ENCODE measurements around the gene STMN3. TPM values are rescaled to one million over a fixed set of nuclear protein-coding genes. Genes with fewer than 3 reads are reported as not detected.

STMN3 gene
- total RNA-seq, 1 experiment from 2014 or later: 65.6 TPM

DNA sequence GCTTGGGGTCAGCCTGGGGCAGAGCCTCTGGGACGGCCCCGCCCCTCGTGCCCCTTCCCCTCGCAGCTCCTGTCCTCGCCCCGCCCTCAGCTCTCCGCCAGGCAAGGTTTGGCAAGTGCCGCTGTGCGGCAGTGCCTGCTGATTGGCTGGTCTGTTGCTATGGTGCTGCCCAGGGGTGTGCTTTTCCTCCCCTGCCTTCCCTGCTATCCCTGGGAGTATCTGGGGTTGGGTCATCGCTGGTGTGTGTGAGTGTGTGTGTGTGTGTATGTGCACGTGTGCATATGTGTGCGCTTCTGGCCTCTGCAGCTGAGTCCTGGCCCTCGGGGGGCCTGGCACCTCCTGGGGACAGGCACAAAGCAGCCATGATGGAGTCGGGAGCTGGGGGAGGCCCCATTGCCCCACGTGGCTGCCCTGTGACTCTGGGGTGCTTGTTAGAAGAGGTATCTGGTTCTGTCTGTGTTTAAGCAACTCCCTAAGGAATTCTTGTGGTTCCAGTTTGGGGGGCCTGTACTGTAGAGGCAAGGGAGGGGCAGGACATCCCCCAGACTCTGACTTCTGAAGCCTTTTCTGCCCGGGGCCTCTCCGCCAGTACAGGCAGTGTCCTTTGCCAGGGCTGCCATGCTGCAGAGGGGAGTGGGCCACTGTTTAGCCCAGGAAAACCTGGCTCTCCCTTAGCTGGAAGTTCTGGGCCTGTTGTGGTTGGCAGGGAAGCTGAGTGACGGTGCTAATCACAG, 11.8 kb upstream of the STMN3 start (continued):
- TF ChIP-seq FOXP1 (CRISPR knock-in tag; IDR thresholded peaks at IDR 0.05; ENCODE audit: borderline replicate concordance): no peak

DNA sequence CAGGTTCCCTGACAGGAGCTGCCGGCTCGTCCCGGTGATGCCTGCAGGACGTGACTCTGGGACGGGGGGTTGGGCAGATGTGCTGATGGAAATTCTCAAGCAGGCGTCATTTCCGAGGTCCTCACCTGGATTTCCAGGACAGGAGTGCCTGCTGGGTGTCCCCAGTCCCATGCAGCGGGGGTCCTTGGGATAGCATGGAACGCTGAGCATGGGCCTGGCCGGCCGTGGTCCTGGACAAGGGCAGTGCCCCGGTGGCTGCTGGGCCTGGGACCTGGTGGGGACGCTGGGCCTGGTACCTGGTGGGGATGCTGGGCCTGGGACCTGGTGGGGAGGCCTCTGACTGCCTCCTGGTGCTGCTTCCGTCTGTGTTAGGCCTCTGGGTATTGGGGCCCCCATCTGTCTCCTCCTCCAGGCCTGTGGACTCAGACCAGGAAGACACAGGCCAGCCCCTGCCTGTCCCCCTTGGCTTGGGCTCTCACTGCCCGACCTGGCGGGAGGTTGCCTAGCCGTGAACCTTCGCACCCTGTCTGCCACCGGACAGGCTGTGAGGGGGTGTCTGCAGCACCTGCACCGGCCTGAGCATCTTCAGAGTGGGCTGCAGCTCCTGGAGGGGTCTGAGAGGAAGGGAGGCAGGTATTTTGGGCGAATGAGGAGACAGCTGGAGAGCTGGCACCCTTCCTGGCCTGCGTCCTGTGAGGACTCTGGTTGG, 11.1 kb upstream of the STMN3 start:
- no peaks in the 10 kb centered on the region for H3K27me3 Mint-ChIP-seq (ENCODE audit: low read depth)
- no peak for TF ChIP-seq ZNF263 (CRISPR knock-in tag; IDR thresholded peaks at IDR 0.05; ENCODE audit: low read depth)
- TF ChIP-seq, protein P1, sequence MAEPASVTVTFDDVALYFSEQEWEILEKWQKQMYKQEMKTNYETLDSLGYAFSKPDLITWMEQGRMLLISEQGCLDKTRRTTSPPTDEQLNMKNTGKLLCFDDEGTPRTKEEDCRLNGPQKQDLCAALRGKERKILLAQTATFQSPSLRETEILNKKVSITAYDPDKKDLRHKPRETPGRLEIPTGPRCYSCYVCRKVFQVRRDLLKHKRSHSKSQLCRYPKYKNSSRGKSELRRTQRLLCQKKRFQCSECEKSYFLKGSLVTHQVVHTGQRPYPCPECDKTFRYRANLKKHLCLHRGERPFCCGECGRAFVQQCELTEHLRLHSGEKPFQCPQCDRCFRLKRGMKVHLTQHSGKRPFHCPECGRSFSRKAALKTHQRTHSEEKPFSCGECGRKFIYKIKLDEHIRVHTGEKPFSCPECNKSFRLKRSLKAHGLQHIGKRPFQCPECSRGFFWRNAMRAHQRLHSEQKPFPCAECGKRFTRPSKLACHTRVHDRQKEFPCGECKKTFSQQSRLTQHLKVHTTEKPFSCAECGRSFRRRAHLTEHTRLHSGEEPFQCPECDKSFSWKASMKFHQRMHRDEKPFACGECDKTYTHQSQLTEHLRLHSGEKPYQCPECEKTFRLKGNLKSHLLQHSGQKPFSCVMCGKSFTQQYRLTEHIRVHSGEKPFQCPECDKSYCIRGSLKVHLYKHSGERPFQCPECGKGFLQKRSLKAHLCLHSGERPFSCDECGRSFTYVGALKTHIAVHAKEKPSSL (CRISPR knock-in tag; conservative IDR thresholded peaks at IDR 0.05): no peak
- no peak for TF ChIP-seq NFATC4 (CRISPR knock-in tag; IDR thresholded peaks at IDR 0.05)

DNA sequence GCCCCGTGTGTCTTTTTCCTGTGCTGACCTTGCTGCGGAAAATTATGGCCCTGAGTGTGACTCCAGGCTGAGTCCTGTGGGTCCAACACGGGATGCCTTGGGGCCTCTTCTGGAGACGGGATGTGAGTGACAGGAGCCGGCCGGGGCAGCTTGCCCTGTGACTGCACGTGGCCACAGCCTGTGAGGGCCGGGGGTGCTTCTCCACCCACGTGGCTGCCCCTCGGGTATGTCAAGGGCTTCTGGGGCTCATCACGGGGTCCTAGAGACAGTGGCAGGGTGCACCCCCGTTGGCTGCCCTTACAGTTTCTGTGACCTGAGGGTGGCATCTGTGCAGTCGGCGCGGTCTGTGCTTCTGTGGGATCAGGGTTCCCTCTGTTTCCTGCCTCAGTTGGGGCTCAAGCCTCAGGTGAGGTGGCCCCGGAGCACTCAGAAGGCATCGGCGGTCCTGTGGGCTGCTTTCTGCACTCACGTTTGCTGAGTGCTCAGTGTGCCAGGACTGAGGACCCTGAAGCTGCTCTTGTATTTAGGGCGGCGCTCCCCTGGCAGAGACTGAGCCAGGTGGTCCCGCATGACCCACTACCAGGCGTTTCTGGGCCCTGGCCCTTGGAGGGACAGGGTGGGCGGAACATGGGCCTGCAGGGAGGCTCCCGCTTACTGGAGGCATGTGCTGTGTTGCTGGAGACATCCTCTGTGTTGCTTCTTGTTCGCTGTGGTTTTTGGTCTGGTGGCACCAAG, 10.3 kb upstream of the STMN3 start:
- peaks cover 18% of the 10 kb centered on the region for H3K36me3 Mint-ChIP-seq
- H3K27me3 Mint-ChIP-seq (ENCODE audit: low read depth): no peaks in the 10 kb centered on the region
- H3K9me3 Mint-ChIP-seq: no peaks in the 10 kb centered on the region
- H3K4me1 Mint-ChIP-seq: peaks cover 8% of the 10 kb centered on the region
- ATAC-seq (no peak), DNase-seq (ENCODE audit: low spot score) (no peak)
- ChIA-PET POLR2A (no interaction called here), CTCF (no interaction called here)
- no peak overlapping the region for H3K4me3 Mint-ChIP-seq
- H3K27ac Mint-ChIP-seq: no peak overlapping the region
- TF ChIP-seq TEAD4 (CRISPR knock-in tag; IDR thresholded peaks at IDR 0.05) (no peak), JUN (CRISPR knock-in tag; IDR thresholded peaks at IDR 0.05) (no peak), OVOL2 (CRISPR knock-in tag; IDR thresholded peaks at IDR 0.05; ENCODE audit: borderline replicate concordance) (no peak), SMAD3 (CRISPR knock-in tag; IDR thresholded peaks at IDR 0.05; ENCODE audit: borderline replicate concordance) (no peak)
- TF ChIP-seq, protein P2, sequence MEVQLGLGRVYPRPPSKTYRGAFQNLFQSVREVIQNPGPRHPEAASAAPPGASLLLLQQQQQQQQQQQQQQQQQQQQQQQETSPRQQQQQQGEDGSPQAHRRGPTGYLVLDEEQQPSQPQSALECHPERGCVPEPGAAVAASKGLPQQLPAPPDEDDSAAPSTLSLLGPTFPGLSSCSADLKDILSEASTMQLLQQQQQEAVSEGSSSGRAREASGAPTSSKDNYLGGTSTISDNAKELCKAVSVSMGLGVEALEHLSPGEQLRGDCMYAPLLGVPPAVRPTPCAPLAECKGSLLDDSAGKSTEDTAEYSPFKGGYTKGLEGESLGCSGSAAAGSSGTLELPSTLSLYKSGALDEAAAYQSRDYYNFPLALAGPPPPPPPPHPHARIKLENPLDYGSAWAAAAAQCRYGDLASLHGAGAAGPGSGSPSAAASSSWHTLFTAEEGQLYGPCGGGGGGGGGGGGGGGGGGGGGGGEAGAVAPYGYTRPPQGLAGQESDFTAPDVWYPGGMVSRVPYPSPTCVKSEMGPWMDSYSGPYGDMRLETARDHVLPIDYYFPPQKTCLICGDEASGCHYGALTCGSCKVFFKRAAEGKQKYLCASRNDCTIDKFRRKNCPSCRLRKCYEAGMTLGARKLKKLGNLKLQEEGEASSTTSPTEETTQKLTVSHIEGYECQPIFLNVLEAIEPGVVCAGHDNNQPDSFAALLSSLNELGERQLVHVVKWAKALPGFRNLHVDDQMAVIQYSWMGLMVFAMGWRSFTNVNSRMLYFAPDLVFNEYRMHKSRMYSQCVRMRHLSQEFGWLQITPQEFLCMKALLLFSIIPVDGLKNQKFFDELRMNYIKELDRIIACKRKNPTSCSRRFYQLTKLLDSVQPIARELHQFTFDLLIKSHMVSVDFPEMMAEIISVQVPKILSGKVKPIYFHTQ (CRISPR knock-in tag; IDR thresholded peaks at IDR 0.05): no peak
- TF ChIP-seq, protein P3, sequence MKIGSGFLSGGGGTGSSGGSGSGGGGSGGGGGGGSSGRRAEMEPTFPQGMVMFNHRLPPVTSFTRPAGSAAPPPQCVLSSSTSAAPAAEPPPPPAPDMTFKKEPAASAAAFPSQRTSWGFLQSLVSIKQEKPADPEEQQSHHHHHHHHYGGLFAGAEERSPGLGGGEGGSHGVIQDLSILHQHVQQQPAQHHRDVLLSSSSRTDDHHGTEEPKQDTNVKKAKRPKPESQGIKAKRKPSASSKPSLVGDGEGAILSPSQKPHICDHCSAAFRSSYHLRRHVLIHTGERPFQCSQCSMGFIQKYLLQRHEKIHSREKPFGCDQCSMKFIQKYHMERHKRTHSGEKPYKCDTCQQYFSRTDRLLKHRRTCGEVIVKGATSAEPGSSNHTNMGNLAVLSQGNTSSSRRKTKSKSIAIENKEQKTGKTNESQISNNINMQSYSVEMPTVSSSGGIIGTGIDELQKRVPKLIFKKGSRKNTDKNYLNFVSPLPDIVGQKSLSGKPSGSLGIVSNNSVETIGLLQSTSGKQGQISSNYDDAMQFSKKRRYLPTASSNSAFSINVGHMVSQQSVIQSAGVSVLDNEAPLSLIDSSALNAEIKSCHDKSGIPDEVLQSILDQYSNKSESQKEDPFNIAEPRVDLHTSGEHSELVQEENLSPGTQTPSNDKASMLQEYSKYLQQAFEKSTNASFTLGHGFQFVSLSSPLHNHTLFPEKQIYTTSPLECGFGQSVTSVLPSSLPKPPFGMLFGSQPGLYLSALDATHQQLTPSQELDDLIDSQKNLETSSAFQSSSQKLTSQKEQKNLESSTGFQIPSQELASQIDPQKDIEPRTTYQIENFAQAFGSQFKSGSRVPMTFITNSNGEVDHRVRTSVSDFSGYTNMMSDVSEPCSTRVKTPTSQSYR (CRISPR knock-in tag; IDR thresholded peaks at IDR 0.05): no peak
- TF ChIP-seq, protein P4, sequence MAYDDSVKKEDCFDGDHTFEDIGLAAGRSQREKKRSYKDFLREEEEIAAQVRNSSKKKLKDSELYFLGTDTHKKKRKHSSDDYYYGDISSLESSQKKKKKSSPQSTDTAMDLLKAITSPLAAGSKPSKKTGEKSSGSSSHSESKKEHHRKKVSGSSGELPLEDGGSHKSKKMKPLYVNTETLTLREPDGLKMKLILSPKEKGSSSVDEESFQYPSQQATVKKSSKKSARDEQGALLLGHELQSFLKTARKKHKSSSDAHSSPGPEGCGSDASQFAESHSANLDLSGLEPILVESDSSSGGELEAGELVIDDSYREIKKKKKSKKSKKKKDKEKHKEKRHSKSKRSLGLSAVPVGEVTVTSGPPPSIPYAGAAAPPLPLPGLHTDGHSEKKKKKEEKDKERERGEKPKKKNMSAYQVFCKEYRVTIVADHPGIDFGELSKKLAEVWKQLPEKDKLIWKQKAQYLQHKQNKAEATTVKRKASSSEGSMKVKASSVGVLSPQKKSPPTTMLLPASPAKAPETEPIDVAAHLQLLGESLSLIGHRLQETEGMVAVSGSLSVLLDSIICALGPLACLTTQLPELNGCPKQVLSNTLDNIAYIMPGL (CRISPR knock-in tag; IDR thresholded peaks at IDR 0.05): no peak
- TF ChIP-seq, protein P5, sequence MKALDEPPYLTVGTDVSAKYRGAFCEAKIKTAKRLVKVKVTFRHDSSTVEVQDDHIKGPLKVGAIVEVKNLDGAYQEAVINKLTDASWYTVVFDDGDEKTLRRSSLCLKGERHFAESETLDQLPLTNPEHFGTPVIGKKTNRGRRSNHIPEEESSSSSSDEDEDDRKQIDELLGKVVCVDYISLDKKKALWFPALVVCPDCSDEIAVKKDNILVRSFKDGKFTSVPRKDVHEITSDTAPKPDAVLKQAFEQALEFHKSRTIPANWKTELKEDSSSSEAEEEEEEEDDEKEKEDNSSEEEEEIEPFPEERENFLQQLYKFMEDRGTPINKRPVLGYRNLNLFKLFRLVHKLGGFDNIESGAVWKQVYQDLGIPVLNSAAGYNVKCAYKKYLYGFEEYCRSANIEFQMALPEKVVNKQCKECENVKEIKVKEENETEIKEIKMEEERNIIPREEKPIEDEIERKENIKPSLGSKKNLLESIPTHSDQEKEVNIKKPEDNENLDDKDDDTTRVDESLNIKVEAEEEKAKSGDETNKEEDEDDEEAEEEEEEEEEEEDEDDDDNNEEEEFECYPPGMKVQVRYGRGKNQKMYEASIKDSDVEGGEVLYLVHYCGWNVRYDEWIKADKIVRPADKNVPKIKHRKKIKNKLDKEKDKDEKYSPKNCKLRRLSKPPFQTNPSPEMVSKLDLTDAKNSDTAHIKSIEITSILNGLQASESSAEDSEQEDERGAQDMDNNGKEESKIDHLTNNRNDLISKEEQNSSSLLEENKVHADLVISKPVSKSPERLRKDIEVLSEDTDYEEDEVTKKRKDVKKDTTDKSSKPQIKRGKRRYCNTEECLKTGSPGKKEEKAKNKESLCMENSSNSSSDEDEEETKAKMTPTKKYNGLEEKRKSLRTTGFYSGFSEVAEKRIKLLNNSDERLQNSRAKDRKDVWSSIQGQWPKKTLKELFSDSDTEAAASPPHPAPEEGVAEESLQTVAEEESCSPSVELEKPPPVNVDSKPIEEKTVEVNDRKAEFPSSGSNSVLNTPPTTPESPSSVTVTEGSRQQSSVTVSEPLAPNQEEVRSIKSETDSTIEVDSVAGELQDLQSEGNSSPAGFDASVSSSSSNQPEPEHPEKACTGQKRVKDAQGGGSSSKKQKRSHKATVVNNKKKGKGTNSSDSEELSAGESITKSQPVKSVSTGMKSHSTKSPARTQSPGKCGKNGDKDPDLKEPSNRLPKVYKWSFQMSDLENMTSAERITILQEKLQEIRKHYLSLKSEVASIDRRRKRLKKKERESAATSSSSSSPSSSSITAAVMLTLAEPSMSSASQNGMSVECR (CRISPR knock-in tag; IDR thresholded peaks at IDR 0.05; ENCODE audit: borderline replicate concordance): no peak
- TF ChIP-seq, protein P6, sequence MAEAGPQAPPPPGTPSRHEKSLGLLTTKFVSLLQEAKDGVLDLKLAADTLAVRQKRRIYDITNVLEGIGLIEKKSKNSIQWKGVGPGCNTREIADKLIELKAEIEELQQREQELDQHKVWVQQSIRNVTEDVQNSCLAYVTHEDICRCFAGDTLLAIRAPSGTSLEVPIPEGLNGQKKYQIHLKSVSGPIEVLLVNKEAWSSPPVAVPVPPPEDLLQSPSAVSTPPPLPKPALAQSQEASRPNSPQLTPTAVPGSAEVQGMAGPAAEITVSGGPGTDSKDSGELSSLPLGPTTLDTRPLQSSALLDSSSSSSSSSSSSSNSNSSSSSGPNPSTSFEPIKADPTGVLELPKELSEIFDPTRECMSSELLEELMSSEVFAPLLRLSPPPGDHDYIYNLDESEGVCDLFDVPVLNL (CRISPR knock-in tag; IDR thresholded peaks at IDR 0.05; ENCODE audit: borderline replicate concordance, low read depth): no peak

More for the DNA sequence above, 11.1 kb upstream of the STMN3 start:
- ATAC-seq (no peak), DNase-seq (ENCODE audit: low spot score) (no peak)
- ChIA-PET POLR2A (no interaction called here), CTCF (interaction anchor here (0.7 to 1.5 kb wide), 4 partner anchors 22 to 316 kb away, joined by 3 to 8 read pairs (median 5); partner anchors contain the start of gene PRPF6)
- Mint-ChIP-seq H3K27ac (no peak overlapping the region), H3K9me3 (no peaks in the 10 kb centered on the region), H3K4me1 (peaks cover 2% of the 10 kb centered on the region), H3K4me3 (no peak overlapping the region), H3K36me3 (peaks cover 26% of the 10 kb centered on the region)

Data from WTC11 (cell line).